CD4-positive, alpha-beta T cell (primary cell): ENCODE measurements around the gene CTNNA2. TPM values are rescaled to one million over a fixed set of nuclear protein-coding genes. Genes with fewer than 3 reads are reported as not detected.

ENCODE experiments used
- ATAC-seq: fragments of 200-7000 bp; cut with Tn5 transposase; one replicate; pipeline ENCODE4 v1.10.0; 2022; ENCODE audit warnings: mild to moderate bottlenecking; ENCODE audit not compliant: poor library complexity
- CTCF ChIA-PET: fragments of 350-600 bp; sonication (Branson Sonifier 250); formaldehyde crosslinking; loops from one replicate; lab custom pipeline; 2021; ENCODE audit warnings: antibody characterized with exemption, inconsistent platforms; lab: Charles Lee
- POLR2A ChIA-PET: fragments of 350-600 bp; sonication (Branson Sonifier 250); formaldehyde crosslinking; loops from one replicate; lab custom pipeline; 2021; ENCODE audit warnings: antibody characterized with exemption, inconsistent platforms; lab: Charles Lee
- DNase-seq, 14 experiments: peaks; one replicate each; pipeline ENCODE4 v3.0.0-alpha.2; 2013 to 2020; ENCODE audit warnings: mixed read lengths in 2 of 14
- H3K27ac ChIP-seq, 2 donors: one replicate each; pipeline versions ENCODE4 v1.5.1 to v1.7.0; 2013; ENCODE audit warnings: low read length in 2 of 2, low read depth in 1 of 2, mild to moderate bottlenecking in 1 of 2
- H3K27me3 ChIP-seq, 2 experiments: 1 replicate in 1 of 2; 2 replicates in 1 of 2; pipeline versions ENCODE4 v1.6.1 to v1.7.0; 2013; ENCODE audit warnings: low read length in 2 of 2, control low read depth in 1 of 2, mild to moderate bottlenecking in 1 of 2, moderate library complexity in 1 of 2; ENCODE audit not compliant: insufficient read depth in 2 of 2, control insufficient read depth in 1 of 2
- H3K36me3 ChIP-seq: one replicate; pipeline ENCODE4 v1.6.1; 2013; ENCODE audit warnings: low read length, control low read depth; ENCODE audit not compliant: insufficient read depth
- H3K4me1 ChIP-seq: one replicate; pipeline ENCODE4 v1.6.1; 2013; ENCODE audit warnings: low read length, control low read depth; ENCODE audit not compliant: insufficient read depth
- H3K4me3 ChIP-seq: one replicate; pipeline ENCODE4 v1.5.1; 2013; ENCODE audit warnings: mild to moderate bottlenecking, low read length, moderate library complexity
- H3K9me3 ChIP-seq, 2 experiments: 1 replicate in 1 of 2; 2 replicates in 1 of 2; pipeline versions ENCODE4 v1.6.1 to v1.7.0; 2013; ENCODE audit warnings: low read length in 2 of 2, mild to moderate bottlenecking in 2 of 2, control low read depth in 1 of 2, moderate library complexity in 1 of 2; ENCODE audit not compliant: control insufficient read depth in 1 of 2, insufficient read depth in 1 of 2
- H3K27ac Mint-ChIP-seq: one replicate; pipeline ENCODE4 v1.8.0; 2020; ENCODE audit warnings: mixed read lengths
- H3K27me3 Mint-ChIP-seq: one replicate; pipeline ENCODE4 v1.8.0; 2021; ENCODE audit warnings: mixed read lengths
- H3K36me3 Mint-ChIP-seq: one replicate; pipeline ENCODE4 v1.8.0; 2021; ENCODE audit warnings: low read depth, mixed read lengths
- H3K4me1 Mint-ChIP-seq: one replicate; pipeline ENCODE4 v1.8.0; 2021; ENCODE audit warnings: low read depth, mixed read lengths
- H3K4me3 Mint-ChIP-seq: one replicate; pipeline ENCODE4 v1.8.0; 2020; ENCODE audit warnings: mild to moderate bottlenecking, mixed read lengths
- H3K9me3 Mint-ChIP-seq: one replicate; pipeline ENCODE4 v1.8.0; 2020; ENCODE audit warnings: mixed read lengths
- CTCF ChIP-seq: fragments of 200-600 bp; IDR thresholded peaks from one replicate; pipeline ENCODE4 v1.8.0; 2022; ENCODE audit warnings: antibody characterized with exemption, mild to moderate bottlenecking
- intact Hi-C, 2 experiments: fragments of 100-400 bp; cut with DNase I in 1 of 2; cut with micrococcal nuclease in 1 of 2; formaldehyde crosslinking; loops; one replicate each; pipeline versions ENCODE4 v1.15.1 to v1.9.0; 2023 to 2025; cut with DNase I, micrococcal nuclease
- total RNA-seq, 174 experiments: library from RNA in 2 of 174; stranded (reverse) in 2 of 174; gene quantifications; one replicate each; pipeline ENCODE4 v1.2.3 and lab custom pipeline; 2021 to 2026

Gene CTNNA2
- total RNA-seq, 2 experiments from 2014 or later = not detected

- Histone ChIP-seq H3K36me3 (no peaks in the 10 kb centered on the region), H3K27me3 (no peaks in the 10 kb centered on the region), H3K4me1 (no peaks in the 10 kb centered on the region), H3K27ac (no peak overlapping the region), H3K4me3 (no peak overlapping the region), H3K9me3 (peaks cover 0 to 10% of the 10 kb centered on the region in 2 experiments)
- ATAC-seq (no peak), DNase-seq (no peak)
- Mint-ChIP-seq H3K4me3 (no peak overlapping the region), H3K9me3 (peaks cover 16% of the 10 kb centered on the region), H3K27ac (no peak overlapping the region), H3K4me1 (no peaks in the 10 kb centered on the region), H3K36me3 (no peaks in the 10 kb centered on the region), H3K27me3 (no peaks in the 10 kb centered on the region)
- TF ChIP-seq CTCF = no peak
- ChIA-PET POLR2A (no interaction called here), CTCF (no interaction called here)
- intact Hi-C loops = no loop called here
These were observed 73.0 kb downstream of the CTNNA2 start for GRCh38 chr2:79585701-79586433.

- H3K4me3 Mint-ChIP-seq = no peak overlapping the region
- no peak for ATAC-seq
- no peaks in the 10 kb centered on the region for H3K4me1 Mint-ChIP-seq
- no peaks in the 10 kb centered on the region for H3K27me3 Mint-ChIP-seq
- DNase-seq = no peak
- intact Hi-C loops = no loop called here
- no peak overlapping the region for H3K4me3 ChIP-seq
- no peaks in the 10 kb centered on the region for H3K36me3 ChIP-seq
- no peaks in the 10 kb centered on the region for H3K4me1 ChIP-seq
- CTCF ChIA-PET = no interaction called here
- H3K36me3 Mint-ChIP-seq = no peaks in the 10 kb centered on the region
- POLR2A ChIA-PET = no interaction called here
- H3K9me3 Mint-ChIP-seq = peaks cover 12% of the 10 kb centered on the region
- no peak for TF ChIP-seq CTCF
- H3K27ac ChIP-seq = no peak overlapping the region
- no peak overlapping the region for H3K27ac Mint-ChIP-seq
- H3K9me3 ChIP-seq = peaks cover 0 to 7% of the 10 kb centered on the region in 2 experiments
- H3K27me3 ChIP-seq = no peaks in the 10 kb centered on the region
These were observed 78.4 kb downstream of the CTNNA2 start for GRCh38 chr2:79591281-79591680.

GRCh38 chr2:79593237-79593867 is 80.5 kb downstream of the CTNNA2 start:
- POLR2A ChIA-PET = no interaction called here
- Histone ChIP-seq H3K36me3 (no peaks in the 10 kb centered on the region), H3K9me3 (peaks cover 0 to 6% of the 10 kb centered on the region in 2 experiments), H3K4me1 (no peaks in the 10 kb centered on the region), H3K4me3 (no peak overlapping the region), H3K27me3 (no peaks in the 10 kb centered on the region), H3K27ac (no peak overlapping the region)
- peaks cover 8% of the 10 kb centered on the region for H3K9me3 Mint-ChIP-seq
- H3K4me1 Mint-ChIP-seq = no peaks in the 10 kb centered on the region
- DNase-seq = peak in 1 of 14 experiments; percentile 3
- H3K36me3 Mint-ChIP-seq = no peaks in the 10 kb centered on the region
- H3K27ac Mint-ChIP-seq = no peak overlapping the region
- no peak overlapping the region for H3K4me3 Mint-ChIP-seq
- no peak for ATAC-seq
- no peak for TF ChIP-seq CTCF
- H3K27me3 Mint-ChIP-seq = no peaks in the 10 kb centered on the region
- intact Hi-C loops = no loop called here
- CTCF ChIA-PET = no interaction called here
